ENCODE results near the gene DHX32.

DNA sequence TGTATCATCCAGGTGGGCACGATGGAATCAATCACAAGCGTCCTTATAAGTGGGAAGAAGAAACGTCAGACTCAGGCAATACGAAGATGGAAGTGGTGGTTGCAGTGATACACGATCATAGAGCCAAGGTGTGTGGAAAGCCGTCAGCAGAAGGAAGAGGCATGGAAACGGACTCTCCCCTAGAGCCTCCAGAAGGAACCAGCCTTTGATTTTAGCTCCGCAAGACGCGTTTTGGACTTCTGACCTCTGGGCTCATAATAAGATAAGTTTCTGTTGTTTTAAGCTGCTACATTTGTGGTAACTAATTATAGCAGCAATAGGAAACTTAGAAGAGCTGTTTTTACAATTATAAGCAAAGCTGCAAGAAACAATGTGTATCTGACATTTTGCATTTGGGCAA is 30.1 kb upstream of the DHX32 start:
- TF ChIP-seq POLR2AphosphoS5 (IDR thresholded peaks at IDR 0.05; ENCODE audit: low read depth, low read length): no peak
- no peak for TF ChIP-seq TAF1 (IDR thresholded peaks at IDR 0.05; ENCODE audit: borderline replicate concordance, insufficient read depth, low read length)
- TF ChIP-seq, protein P1, sequence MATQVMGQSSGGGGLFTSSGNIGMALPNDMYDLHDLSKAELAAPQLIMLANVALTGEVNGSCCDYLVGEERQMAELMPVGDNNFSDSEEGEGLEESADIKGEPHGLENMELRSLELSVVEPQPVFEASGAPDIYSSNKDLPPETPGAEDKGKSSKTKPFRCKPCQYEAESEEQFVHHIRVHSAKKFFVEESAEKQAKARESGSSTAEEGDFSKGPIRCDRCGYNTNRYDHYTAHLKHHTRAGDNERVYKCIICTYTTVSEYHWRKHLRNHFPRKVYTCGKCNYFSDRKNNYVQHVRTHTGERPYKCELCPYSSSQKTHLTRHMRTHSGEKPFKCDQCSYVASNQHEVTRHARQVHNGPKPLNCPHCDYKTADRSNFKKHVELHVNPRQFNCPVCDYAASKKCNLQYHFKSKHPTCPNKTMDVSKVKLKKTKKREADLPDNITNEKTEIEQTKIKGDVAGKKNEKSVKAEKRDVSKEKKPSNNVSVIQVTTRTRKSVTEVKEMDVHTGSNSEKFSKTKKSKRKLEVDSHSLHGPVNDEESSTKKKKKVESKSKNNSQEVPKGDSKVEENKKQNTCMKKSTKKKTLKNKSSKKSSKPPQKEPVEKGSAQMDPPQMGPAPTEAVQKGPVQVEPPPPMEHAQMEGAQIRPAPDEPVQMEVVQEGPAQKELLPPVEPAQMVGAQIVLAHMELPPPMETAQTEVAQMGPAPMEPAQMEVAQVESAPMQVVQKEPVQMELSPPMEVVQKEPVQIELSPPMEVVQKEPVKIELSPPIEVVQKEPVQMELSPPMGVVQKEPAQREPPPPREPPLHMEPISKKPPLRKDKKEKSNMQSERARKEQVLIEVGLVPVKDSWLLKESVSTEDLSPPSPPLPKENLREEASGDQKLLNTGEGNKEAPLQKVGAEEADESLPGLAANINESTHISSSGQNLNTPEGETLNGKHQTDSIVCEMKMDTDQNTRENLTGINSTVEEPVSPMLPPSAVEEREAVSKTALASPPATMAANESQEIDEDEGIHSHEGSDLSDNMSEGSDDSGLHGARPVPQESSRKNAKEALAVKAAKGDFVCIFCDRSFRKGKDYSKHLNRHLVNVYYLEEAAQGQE (IDR thresholded peaks at IDR 0.05; ENCODE audit: insufficient read depth in 1 of 2, low read depth in 2 of 2, low read length in 2 of 2): no peak

All from PFSK-1 (cell line).